NCI-H1105 (cell line): ENCODE data around the gene CARM1.
A peak's percentile ranks its signal among the peaks of the same experiment; 100 is the strongest.
"Not testable (repeated sequence)": the region's sequence is repeated elsewhere in the genome, so short reads cannot be mapped to it uniquely, and the experiment has no call there.

Experiments
- DNase-seq: peaks from one replicate; lab custom pipeline; 2025; lab: John Stamatoyannopoulos, UW

Gene CARM1

DNA sequence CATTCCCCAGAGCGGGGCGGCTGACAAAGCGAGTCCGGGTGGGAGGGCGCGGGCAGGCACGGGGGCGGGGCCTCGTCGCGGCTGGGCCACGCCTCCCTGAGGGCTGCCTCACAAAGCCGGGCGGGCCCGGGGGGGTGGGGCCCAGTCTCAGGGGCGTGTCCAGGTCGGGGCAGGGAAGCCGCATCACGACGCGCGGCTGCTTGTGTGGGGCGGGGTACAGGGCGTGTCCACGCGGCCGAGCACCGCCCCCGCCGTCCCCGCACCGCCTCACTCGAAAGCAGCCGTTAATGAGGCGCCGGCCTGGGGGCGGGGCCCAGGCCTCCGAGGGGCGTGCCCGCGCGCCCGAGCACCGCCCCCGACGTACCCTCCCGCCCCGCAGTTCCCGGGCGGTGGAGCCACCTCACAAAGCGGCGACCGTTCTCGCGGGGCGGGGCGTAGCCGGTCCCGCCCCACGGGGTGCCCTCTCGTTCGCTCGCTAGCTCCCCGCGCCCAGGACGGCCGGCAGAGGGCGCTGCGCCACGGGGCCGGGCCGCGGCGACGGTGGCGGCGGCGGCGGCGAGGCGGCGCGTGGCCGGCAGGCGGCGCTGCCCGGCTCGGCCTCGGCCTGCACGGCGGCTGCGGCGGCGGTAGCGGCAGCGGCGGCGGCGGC lies at the start of gene CARM1:
Gene CARM1, plus strand, starts transcription at position 599 of the 649 bp plus-strand sequence. CDS start 150 bp downstream, outside the sequence.
- peak; percentile 100 for DNase-seq

DNA sequence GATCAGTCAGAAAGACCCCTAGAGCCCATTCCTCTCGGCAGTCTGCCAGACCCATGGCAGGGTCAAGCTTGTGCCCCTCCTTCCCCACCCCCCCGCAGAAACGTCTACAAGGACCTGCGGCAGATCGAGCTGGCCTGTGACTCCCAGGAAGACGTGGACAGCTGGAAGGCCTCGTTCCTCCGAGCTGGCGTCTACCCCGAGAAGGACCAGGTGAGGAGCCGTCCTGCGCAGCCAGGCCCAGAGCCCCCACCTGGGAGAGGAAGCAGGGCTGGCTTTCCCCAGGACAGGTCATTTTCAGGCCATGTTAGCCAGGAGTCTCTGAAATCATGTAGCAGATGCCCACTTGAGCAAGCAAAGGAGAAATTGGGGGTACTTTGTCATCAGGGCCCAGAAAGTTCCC lies 47.7 kb upstream of the CARM1 start:
- no peak for DNase-seq

DNA sequence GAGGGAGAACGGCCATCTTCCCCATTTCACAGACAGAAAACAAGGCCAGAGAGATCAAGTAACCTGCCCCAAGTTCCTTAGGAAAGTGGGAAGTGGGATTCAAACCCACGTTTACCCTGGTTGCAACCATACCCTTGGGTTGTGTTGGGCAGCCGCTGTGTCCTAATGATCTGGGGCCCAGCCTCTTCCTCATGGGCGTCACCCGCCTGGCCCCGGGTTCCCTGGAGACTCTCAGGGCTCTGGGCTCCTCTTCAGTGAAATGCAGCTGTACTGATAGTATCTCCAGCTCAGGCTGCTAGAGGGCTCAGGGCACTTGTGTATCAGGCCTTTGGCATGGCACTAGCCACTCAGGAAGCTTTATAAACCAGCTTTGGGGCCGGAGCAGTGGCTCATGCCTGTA lies 45.1 kb upstream of the CARM1 start:
- no peak for DNase-seq

DNA sequence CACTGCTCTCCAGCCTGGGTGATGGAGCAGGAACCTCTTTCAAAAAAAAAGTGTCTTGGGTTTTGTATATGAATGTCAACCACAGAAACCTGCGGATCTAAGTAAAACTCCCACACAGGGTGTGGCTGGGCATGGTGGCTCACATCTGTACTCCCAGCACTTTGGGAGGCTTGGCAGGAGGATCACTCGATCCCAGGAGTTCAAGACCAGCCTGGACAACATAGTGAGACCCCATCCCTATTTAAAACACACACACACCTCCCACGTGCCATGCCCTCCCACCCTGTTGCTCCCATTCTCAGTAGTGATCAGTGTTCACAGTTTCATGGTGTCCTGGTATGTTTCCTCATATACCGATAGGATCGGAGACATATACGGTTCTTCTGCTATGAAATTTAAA lies 44.5 kb upstream of the CARM1 start:
- no peak for DNase-seq

DNA sequence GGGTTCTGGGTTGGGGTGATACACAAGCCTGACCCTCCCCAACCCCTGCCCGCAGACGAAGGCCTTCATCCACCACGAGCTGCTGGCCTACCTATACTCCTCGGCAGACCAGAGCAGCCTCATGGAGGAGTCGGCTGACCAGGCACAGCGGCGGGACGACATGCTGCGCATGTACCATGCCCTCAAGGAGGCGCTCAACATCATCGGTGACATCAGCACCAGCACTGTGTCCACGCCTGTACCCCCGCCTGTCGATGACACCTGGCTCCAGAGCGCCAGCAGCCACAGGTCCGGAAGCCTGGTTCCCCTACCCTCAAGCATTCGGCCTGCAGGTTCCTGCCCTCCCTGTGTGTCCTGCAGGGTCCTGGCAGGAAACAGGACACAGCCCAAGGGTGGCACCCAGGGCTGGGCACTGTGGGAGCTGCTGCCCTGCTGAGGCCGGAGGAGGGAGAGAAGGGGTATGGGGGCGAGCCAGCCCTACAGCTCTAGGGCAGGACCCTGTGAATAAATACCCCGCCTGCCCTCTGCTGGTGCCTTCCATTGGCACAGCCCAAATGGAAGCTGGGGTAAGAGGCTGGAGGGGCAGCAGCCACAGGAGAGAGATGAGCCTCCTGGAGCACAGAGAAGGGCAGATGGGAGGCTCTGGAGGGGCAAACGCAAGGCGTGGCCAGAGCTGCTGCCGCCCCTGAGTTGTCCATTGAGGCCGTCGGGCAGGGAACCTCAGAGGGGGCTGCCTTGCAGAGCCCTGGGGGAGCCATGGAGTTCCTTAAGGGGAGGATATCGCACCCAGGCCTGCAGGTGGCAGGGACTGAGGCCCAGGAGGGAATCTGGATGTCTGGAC lies 42.2 kb upstream of the CARM1 start:
- DNase-seq = no peak

DNA sequence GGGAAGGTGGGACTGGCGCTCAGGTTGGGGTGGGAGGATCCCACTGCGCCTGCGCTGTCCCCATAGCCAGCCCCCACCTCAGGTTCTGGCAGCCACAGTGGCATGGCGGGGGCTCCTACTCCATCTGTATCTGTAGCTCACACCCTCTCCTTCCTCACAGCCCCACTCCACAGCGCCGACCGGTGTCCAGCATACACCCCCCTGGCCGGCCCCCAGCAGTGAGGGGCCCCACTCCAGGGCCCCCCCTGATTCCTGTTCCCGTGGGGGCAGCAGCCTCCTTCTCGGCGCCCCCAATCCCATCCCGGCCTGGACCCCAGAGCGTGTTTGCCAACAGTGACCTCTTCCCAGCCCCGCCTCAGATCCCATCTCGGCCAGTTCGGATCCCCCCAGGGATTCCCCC lies 41.4 kb upstream of the CARM1 start:
- DNase-seq = no peak

DNA sequence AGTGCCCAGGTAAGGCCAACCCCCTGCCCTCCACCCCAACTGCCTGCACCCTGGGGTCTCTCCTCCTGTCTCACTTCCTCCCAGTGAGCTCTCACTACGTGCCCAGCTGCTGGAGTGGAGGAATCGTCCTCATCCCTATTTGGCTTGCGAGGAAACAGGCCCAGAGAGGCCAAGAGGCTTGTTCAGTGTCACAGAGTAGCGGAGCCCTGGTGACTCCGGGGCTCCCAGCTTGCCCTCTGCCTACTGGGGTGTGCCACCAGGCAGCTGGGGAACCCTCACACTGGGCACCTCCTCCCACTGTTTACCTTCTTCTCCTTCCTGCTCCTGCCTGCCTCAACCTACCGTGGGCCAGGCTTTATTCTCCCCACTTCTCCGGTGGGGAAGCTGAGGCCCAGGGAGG lies 41.0 kb upstream of the CARM1 start:
- no peak for DNase-seq

DNA sequence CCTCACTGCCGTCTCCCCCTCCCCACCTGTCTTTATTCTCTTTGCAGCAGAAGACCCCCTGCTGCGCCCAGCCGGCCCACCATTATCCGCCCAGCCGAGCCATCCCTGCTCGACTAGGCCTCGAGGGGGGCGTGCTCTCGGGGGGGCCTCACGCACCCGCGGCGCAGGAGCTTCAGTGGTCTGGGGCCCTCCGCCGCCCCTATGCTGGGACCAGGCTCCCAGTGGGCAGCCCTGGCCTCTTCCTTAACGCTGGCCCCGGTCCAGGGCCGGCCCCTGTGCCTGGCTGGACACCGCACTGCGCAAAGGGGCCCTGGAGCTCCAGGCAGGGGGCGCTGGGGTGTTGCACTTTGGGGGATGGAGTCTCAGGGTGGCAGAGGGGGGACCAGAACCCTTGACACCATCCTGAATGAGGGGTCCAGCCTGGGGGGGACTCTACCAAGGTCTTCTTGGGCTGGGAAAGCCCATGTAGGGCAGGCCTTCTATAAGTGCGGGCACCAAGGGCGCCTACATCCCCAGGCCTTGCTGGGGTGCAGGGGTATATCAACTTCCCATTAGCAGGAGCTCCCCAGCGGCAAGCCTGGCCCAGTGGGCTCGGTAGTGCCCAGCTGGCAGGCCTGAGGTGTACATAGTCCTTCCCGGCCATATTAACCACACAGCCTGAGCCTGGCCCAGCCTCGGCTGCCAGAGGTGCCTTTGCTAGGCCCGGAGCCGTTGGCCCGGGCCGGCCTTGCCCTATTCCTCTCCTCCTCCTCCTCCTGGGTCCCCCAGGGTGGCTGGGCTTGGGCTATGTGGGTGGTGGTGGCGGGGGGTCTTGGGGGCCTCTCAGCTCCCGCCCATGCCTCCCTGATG lies 40.2 kb upstream of the CARM1 start:
- no peak for DNase-seq

DNA sequence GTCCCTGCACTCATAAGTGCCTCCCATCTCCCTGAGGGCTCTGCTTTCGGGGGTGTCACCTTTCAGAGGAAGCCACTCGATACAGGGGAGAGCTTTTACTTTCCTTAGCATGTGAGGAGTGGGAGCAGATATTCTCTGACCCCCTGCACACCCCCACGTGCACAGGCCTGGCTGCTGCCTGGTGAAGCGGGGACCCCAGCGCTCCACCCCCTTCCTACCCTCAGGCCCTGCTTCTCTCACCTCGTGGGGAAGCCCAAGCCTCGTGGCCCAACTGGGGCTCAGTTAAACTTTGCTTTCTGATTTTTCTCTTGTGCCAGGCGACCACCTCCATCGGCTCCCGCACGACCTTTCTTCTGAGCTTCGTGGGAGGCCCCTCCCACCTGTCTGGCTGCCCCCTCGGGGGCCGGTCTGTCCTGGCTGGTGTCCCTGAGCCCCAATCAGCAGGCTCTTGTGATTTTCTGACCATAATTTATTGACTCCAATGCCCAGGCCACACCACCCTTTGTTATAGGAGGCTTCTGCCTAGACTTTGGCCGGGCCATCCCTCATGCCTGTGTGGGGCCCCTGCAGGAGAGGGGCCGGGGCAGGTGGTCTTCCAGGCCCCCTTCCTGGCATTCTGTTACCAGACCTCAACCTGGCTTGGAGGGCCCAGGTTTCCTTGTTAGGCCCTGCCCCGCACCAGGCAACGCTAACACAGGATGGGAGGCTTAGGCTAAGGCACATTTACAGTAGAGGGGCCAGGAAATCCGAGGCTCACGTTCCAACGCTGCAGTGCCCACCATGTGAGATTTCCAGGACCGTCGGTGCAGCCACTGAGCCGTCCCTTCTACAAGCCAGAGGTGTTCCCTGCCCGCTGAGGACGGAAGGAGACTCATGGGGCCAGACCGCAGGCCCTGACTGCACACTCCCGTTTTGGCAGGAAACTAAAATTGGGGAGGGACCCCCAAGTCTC lies 39.1 kb upstream of the CARM1 start:
- no peak for DNase-seq

DNA sequence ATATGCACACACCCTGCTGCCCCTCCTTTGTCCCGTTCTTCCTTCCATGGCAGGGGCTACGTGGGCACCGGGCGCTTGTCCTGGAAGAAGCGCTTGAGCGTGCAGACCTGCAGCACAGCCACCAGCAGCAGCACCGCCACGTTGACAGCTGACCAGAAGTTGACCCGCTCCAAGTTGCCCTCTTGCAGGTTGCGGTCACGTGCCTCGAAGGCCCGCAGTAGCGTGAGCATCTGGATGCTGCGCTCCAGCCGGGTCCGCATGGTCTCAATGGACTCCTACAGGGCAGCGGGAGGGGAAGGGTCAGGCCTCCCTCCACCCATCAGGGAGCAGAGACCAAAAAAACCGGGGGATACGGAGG lies 38.4 kb upstream of the CARM1 start:
- no peak for DNase-seq

DNA sequence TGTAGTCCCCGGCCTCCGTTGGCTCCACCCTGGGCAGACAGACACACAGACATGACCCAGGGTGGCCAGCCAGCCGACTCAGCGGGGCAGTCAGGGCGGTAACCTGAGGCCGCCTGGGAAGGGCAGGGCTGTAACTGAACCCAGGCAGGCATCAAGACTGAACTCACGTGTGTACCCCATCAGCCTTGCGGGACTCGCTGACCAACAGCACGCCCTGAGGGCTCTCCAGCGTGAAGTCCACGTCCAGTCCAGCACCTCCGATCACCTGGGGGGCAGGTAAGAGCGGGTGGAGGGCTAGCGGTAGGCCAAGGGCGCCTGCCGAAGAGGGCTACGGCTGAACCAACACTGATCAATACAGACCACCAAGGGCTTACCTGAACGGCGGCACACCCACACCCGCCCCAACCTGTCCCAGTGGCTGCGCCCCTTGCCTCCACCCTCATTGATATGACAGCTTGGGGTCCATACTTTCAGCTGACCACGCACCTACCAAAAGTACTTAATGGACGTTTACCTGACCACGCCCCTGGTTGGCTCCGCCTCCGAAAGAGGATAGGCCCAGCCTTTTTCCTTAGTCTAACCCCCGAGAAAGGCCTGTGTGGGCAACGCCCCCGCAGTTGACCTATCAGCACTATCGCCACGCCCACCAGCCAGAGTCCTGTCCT lies 36.1 kb upstream of the CARM1 start:
- DNase-seq = no peak

DNA sequence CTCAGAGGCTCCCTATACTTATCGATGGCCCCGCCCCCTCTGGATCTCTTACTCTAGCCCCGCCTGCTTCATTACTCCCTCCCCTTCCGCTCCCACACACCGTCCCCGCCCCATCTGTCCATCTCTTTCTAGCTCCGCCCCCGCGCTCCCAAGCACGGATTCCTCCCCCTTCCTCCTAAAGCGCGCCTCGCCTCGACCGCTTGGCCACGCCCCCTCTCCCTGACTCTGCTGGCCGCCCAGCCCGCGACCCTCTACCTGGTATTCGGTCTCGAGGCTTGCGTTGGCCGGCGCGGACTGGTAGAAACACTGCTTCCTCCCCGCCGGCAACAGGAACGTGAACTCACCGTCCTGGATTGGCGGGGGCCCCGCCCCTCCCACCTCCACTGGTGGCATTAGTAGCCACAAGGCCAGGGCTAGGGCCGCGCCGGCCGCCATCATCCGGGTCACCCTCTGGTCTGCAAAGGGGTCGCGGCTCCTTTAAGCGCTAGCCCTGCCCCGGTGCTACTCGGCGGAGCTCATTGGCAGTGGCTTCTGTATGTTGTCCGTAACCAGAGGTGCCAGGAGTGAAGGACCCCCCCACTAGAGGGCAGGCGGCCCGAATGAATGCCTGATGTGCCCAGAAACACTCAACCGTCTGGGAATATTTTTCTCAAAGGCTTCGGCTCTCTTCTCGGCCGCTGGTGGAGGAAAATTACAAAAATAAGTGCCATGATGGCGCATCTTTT lies 35.4 kb upstream of the CARM1 start, which contains the start of gene TMED1:
Gene TMED1, minus strand, starts transcription at position 459 of the 725 bp plus-strand sequence. Its CDS starts 21 bp downstream, at position 438.
- DNase-seq = peak; percentile 100

DNA sequence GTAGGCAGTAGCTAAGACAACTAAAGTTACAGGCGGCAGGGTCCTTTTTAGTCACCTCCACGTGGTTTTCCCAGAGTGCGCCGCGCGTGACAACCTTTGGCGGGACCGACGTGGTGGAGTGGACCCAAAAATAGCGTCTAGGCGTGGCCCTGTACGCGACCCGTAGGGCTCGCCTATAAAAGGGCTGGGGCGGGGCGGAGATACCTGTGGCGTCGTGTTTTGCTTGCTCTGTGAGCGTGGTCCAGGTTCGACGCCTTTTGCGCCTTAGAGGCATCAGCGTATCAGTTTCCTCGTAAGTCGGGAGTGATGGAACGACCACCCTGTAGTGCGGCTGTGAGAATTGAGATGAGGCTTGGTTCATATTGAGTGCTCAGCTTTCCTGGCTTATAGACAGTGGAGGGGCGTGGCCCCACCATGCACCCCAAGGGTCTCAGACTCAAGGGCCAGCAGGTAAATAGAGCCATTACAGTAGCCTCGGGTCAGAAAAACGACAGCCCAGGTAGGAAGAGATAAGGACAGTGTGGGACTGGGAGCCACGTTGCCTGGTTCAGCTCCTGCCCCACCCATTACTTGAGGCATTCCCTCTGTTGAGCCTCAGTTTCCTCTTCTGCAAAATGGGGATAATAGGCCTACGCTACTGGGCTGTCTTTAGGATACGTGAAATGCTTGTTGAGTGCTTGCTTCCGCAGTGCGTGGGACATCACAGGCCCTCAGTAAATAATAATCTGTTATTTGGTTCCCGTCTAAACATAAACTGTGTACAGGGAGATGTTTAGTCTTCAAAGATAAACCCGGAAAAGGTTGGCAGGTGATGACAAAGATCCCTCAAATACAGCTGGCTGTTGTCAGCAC lies 34.6 kb upstream of the CARM1 start:
- DNase-seq = peak; percentile 84

DNA sequence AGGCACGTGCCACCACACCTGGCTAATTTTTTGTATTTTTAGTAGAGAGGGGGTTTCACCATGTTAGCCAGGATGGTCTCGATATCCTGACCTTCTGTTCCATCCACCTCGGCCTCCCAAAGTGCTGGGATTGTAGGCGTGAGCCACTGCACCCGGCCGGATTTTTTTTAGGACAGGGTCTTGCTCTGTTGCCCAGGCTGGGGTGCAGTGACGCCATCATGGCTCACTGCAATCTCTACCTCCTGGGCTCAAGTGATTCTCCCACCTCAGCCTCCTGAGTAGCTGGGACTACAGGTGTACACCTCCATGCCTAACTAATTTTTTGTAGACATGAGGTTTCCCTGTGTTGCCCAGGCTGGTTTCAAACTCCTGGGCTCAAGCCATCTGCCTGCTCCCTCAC lies 33.7 kb upstream of the CARM1 start:
- not testable (repeated sequence) for DNase-seq

DNA sequence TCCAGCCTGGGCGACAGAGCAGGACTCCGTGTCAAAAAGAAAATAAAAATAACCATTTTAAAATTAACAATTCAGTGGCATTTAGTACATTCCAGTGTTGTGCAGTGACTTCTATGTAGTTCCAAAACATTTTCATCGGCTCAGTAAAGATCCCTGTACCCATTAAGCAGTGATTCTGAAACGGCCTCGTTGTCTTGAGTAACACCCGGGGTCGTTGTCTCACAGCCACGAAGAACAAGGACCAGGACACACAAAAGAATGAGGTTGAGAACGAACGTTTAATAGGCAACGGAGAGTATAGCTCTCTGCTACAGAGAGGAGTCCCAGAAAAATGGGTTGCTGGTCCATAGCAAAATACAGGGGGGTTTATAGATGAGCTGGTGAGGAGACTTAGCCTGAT lies 33.0 kb upstream of the CARM1 start:
- no peak for DNase-seq

DNA sequence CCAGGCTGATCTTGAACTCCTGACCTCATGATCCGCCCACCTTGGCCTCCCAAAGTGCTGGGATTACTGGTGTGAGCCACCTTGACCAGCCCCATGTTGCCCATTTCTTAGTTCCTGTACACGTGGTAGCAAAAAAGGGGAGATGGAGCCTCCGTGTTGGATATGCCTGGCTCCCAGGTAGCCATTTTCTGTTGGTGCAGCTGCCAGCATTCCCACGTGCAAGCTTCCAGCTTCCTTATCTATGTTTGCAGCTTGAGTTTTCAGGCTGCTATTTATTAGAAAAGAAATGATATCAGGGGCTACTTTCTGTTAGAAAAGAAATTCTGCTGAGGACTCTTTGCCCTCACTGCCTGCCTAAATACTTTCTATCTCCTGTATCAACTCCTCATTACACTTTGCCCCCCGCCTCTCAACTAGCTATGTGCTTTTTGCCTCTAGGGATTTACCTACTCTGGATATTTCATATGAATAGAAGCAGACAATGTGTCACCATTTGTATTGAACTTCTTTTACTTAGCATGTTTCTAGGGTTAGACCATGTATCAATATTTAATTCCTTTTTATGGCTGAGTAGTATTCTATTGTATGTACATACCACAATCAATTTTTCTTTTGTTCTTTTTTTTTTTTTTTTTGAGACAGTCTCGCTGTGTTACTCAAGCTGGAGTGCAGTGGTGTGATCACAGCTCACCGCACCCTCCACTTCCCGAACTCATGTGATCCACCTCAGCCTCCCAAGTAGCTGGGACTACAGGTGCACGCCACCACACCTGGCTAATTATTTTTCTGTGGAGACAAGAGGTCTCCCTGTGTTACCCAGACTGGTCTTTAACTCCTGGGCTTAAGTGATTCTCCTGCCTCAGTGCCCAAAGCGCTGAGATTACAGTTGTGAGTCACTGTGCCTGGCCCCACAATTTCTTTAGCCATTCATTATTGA lies 32.0 kb upstream of the CARM1 start:
- no peak for DNase-seq

DNA sequence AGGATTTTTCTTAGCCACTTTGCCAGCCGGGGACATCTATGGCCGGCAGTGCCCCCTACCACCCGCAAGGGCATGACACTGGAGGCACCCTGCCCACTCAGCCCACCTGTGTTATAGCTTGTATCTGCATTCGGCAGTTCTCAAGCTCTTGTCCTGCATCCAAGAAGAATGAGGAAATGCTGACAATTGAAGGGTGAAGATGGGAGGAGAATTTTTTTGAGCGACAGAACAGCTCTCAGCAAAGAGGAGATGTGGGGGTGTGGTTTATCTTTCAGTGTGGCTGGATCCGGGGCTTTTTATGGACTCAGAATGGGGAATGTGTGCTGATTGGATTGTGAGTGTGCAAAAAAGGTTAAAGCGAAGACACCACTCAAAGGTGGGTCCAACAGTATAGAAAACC lies 28.6 kb upstream of the CARM1 start:
- DNase-seq = no peak
